T-helper 17 cell (primary cell): ENCODE measurements around the gene CREBL2. TPM values are rescaled to one million over a fixed set of nuclear protein-coding genes. Genes with fewer than 3 reads are reported as not detected.
A peak's percentile ranks its signal among the peaks of the same experiment; 100 is the strongest.
"Not testable (repeated sequence)": the region's sequence is repeated elsewhere in the genome, so short reads cannot be mapped to it uniquely, and the experiment has no call there.

Experiments
- ATAC-seq: fragments of 150-1000 bp; cut with Tn5 transposase; 2 replicates; pipeline ENCODE4 v1.10.0; 2021; ENCODE audit warnings: mild to moderate bottlenecking, moderate library complexity
- DNase-seq, 3 donors: peaks; one replicate each; pipeline versions ENCODE4 v3.0.0 to v3.0.0-alpha.2; 2020 to 2021
- H3K9me3 ChIP-seq: one replicate; pipeline ENCODE4 v1.7.0; 2013; ENCODE audit warnings: low read length, mild to moderate bottlenecking; ENCODE audit not compliant: control insufficient read depth, poor library complexity, severe bottlenecking
- H3K27ac Mint-ChIP-seq: one replicate; pipeline ENCODE4 v1.8.0; 2022; ENCODE audit warnings: mild to moderate bottlenecking, moderate library complexity, mixed read lengths
- H3K27me3 Mint-ChIP-seq: one replicate; pipeline ENCODE4 v1.8.0; 2022; ENCODE audit warnings: mixed read lengths
- H3K36me3 Mint-ChIP-seq: one replicate; pipeline ENCODE4 v1.8.0; 2022; ENCODE audit warnings: low read depth, mixed read lengths
- H3K4me1 Mint-ChIP-seq: one replicate; pipeline ENCODE4 v1.8.0; 2022; ENCODE audit warnings: mild to moderate bottlenecking, mixed read lengths
- H3K4me3 Mint-ChIP-seq: one replicate; pipeline ENCODE4 v1.8.0; 2022; ENCODE audit warnings: mild to moderate bottlenecking, moderate library complexity, mixed read lengths
- total RNA-seq, 4 donors: library from RNA in 2 of 4; stranded (reverse) in 2 of 4; gene quantifications; one replicate each; pipeline ENCODE4 v1.2.3 and lab custom pipeline; 2022 to 2026

Gene CREBL2, protein sequence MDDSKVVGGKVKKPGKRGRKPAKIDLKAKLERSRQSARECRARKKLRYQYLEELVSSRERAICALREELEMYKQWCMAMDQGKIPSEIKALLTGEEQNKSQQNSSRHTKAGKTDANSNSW
- total RNA-seq (10 to 100 TPM; 25.6 to 37.2 TPM), total RNA-seq (lab: John Stamatoyannopoulos, UW) (91.3 to 107 reads per million in 2 donors)

DNA sequence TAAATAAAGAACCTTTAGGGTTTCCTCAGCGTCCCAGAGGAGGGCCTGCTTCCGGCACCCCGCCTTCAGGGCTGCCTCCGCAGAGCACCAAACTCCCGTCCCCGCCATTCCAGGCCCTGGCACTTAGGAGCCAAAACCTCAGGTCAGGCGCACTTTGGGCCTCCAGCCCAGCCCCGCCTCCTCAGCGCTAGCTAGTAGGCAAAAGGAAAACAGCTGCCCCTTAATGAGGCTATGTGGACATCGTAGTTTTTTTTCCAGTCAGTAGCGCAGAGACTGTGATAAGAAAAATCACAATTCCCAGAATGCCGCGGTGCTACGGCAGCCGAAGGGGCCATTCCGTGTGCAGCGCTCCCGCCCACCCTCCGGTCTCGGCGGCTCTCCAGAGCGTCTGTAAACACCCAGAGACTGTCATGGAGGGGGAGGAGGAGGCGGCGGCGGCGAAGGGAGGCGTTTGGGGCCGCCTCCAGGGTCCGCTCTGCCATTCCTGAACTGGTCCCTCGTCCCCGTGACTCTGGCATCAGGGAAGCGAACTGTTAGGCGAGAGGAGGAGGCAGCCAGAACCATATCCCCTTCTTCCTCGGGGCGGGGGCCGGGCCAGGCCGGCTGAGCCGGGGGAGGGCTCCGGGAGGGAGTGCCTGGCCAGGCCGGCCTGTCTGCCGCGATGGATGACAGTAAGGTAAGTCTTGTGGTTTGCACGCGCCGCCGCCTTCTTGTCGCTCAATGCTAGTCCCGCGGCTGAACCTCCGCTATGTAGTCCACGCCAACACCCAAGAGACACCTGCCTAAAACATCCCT, at the start of gene CREBL2:
TSS of gene CREBL2 (plus strand) at position 365 of the 795 bp plus-strand sequence. CDS start at position 662, 297 bp downstream.
- Mint-ChIP-seq H3K27me3 (no peaks in the 10 kb centered on the region), H3K27ac (peak within 1 kb of the TSS; percentile 99), H3K4me1 (peaks cover 49% of the 10 kb centered on the region), H3K4me3 (peak within 1 kb of the TSS; percentile 97), H3K36me3 (peaks cover 5% of the 10 kb centered on the region)
- ATAC-seq: peak; percentile 90
- H3K9me3 ChIP-seq: no peaks in the 10 kb centered on the region
- DNase-seq: peak; percentile 73 to 77 (median 74)

DNA sequence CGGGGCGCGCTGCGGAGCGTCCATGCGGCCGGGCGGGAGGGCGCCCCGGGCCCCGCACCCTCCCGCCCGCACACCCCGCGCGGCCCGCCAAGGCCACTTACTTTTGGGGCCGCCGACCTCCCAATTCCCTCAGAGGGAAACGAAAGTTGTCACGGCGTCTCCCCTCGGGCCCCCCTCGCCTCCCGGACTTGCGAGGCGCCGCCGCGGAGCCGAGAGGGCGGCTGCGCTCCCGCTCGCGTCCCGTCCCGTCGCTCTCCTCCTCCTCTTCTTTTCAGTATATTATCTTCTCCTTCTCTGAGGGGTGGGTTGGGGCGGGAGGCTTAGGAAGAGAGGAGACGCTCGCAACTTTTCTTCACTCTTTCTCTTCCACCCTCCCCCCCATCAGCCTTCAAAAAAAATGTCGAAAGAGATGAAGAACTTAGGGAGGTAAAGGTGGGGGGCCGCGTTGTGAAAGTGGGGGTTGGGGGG, 49.6 kb upstream of the CREBL2 start:
- DNase-seq (peak; percentile 22 to 37 (median 30)), ATAC-seq (peak; percentile 0)
- peak overlapping the region; percentile 97 for H3K27ac Mint-ChIP-seq
- H3K36me3 Mint-ChIP-seq: peaks cover 12% of the 10 kb centered on the region
- no peaks in the 10 kb centered on the region for H3K9me3 ChIP-seq
- H3K27me3 Mint-ChIP-seq: no peaks in the 10 kb centered on the region
- peak overlapping the region; percentile 91 for H3K4me3 Mint-ChIP-seq
- H3K4me1 Mint-ChIP-seq: peaks cover 27% of the 10 kb centered on the region

DNA sequence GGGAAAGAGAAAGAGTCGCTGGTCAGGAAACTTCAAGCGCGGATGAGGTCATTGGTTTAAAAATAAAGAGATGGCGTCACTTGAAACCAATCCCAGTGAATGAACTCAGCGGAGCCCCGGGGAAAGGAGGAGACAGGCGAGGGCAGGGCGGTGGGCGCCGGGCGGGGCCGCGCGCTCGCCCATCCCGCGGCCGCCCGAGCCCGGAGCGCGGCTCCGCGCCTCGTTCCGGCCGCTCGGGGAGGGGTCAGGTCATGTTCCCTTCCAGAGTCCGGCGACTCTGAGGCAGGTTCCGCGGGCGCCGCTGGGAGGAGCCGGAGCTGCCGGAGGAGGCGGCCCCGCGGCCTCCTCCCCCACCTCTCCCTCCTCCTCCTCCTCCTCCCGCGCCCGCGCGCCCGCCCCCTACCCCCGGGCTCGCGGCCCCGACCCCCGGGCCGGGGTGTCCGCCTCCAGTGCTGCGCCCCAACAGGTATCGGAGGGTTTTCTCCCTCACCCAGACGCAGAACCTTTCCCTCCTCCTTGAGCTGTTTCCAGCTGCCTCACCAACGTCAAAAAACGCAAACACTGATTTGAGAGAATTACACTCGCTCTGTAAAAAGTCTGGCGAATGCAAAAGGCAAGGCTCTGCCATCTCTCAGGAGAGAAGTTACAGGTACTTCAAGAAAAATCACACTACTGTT, 49.0 kb upstream of the CREBL2 start, which contains the start of gene DUSP16:
TSS of gene DUSP16 (minus strand) at position 279 of the 677 bp plus-strand sequence. CDS start 41,765 bp downstream, outside the sequence.
- peak within 1 kb of the TSS; percentile 91 for H3K4me3 Mint-ChIP-seq
- ATAC-seq (peak; percentile 77), DNase-seq (peak; percentile 61 to 74 (median 67))
- H3K4me1 Mint-ChIP-seq: peaks cover 25% of the 10 kb centered on the region
- H3K36me3 Mint-ChIP-seq: peaks cover 14% of the 10 kb centered on the region
- no peaks in the 10 kb centered on the region for H3K9me3 ChIP-seq
- H3K27me3 Mint-ChIP-seq: no peaks in the 10 kb centered on the region
- peak within 1 kb of the TSS; percentile 97 for H3K27ac Mint-ChIP-seq

DNA sequence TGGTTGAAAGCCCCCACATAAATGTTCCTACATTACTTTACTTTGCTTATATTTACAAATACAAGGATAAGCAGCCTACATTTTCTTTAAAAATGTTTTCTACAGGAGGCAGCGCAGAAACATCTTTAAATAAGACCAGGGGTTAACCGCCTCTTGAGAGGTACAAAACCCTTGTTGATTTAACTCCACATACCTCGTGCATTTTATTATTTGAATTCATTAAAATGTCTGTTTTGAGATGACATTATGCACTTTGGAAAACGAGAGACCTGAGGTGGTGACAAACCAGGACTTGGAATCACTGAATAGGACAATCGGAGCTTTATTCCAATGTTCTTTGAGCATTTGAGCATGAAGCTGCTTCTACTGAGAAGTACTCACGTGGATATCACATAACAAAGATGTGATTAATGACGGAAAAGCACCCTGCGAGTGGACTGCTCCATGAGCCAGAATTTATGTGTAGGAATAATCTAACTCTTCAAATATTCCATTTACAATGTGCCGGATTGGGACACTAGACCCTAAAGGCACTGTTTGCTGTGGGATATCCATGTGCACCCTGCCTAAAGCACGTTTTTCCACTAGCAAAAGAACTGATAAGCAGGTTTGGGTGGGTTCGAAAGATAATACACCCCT, 48.3 kb upstream of the CREBL2 start:
- Mint-ChIP-seq H3K4me1 (peaks cover 18% of the 10 kb centered on the region), H3K36me3 (peaks cover 11% of the 10 kb centered on the region), H3K27me3 (no peaks in the 10 kb centered on the region), H3K4me3 (peak overlapping the region; percentile 89), H3K27ac (peak overlapping the region; percentile 97)
- no peaks in the 10 kb centered on the region for H3K9me3 ChIP-seq
- ATAC-seq: no peak
- no peak for DNase-seq

DNA sequence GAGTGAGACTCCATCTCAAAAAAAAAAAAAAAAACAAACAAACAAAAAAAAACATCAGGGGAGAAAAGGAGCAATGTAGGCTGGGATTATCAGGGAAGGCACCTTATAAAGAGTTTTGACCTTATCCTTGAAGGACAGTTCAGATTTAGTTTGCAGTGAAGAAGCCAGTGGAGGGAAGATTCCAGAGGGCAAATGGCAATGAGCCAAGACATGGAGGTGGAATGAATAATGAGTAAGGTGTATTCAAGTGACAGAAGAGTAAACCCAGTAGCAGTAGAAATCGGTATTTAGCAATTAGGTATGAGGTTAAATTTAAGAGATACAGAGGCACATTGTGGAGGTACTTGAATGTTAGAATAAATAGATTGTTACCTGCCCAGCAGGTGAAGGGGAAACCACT, 46.8 kb upstream of the CREBL2 start:
- peaks cover 4% of the 10 kb centered on the region for H3K36me3 Mint-ChIP-seq
- DNase-seq (no peak), ATAC-seq (no peak)
- peaks cover 8% of the 10 kb centered on the region for H3K4me1 Mint-ChIP-seq
- H3K4me3 Mint-ChIP-seq: no peak overlapping the region
- no peak overlapping the region for H3K27ac Mint-ChIP-seq
- H3K9me3 ChIP-seq: no peaks in the 10 kb centered on the region
- H3K27me3 Mint-ChIP-seq: no peaks in the 10 kb centered on the region

DNA sequence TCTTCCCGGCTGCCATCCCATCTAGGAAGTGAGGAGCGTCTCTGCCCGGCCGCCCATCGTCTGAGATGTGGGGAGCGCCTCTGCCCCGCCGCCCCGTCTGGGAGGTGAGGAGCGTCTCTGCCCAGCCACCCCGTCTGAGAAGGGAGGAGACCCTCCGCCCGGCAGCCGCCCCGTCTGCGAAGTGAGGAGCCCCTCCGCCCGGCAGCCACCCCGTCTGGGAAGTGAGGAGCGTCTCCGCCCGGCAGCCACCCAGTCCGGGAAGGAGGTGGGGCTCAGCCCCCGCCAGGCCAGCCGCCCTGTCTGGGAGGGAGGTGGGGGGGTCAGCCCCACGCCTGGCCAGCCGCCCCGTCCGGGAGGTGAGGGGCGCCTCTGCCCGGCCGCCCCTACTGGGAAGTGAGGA, 45.7 kb upstream of the CREBL2 start:
- H3K36me3 Mint-ChIP-seq, H3K4me3 Mint-ChIP-seq, H3K9me3 ChIP-seq, DNase-seq, ATAC-seq, H3K4me1 Mint-ChIP-seq, H3K27me3 Mint-ChIP-seq, H3K27ac Mint-ChIP-seq: not testable (repeated sequence)

DNA sequence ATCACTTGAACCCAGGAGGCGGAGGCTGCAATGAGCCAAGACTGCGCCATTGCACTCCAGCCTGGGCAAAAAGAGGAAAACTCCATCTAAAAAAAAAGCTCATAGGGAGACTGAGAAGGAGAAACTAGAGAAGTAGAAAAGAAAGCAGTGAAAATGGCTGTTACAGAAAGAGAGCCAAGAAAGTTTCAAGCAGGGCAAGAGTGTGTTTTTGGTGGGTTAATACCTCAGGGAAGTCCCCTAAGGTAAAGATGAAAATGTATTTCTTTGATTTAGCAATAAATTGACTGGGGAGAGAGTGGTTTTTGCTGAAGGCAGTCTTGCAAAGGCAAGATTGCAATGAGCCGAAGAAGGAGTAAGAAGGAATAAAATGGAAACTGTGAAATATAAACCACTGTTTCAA, 39.0 kb upstream of the CREBL2 start:
- DNase-seq (no peak), ATAC-seq (no peak)
- H3K4me1 Mint-ChIP-seq: peaks cover 6% of the 10 kb centered on the region
- no peak overlapping the region for H3K27ac Mint-ChIP-seq
- no peaks in the 10 kb centered on the region for H3K27me3 Mint-ChIP-seq
- H3K36me3 Mint-ChIP-seq: peaks cover 2% of the 10 kb centered on the region
- no peak overlapping the region for H3K4me3 Mint-ChIP-seq
- H3K9me3 ChIP-seq: no peaks in the 10 kb centered on the region

DNA sequence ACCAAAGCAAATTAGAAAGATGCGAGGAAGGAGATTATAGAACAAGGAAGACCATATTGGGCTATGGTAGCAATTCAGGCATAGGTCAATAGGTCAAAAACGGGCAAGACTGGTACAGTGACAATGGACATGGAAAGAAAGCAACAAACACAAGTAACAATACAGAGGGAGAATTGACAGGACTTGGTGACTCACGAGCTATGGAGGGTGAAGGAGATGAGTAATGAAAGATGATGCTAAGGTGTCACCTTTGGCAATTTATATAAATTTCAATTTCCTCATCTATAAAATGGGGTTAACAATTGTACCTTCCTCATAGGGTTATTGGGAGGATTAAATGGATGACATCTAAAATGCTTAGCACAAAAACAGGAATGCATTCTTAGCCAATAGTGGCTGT, 33.9 kb upstream of the CREBL2 start:
- H3K9me3 ChIP-seq: no peaks in the 10 kb centered on the region
- H3K27ac Mint-ChIP-seq: no peak overlapping the region
- no peak overlapping the region for H3K4me3 Mint-ChIP-seq
- H3K27me3 Mint-ChIP-seq: no peaks in the 10 kb centered on the region
- H3K4me1 Mint-ChIP-seq: peaks cover 10% of the 10 kb centered on the region
- DNase-seq (no peak), ATAC-seq (no peak)
- H3K36me3 Mint-ChIP-seq: peaks cover 2% of the 10 kb centered on the region

DNA sequence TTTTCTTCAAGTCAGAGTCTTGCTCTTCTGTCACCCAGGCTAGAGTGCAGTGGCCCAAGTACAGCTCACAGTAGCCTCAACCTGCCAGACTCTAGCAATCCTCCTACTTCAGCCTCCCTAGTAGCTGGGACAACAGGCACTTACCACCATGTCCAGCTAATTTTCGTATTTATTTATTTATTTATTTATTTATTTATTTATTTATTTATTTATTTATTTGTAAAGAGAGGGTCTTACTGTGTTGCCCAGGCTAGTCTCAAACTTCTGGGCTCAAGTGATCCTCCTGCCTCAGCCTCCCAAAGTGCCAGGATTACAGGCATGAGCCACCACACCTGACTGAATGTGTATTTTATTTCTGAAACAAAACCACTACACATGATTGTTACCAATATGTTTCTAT, 31.0 kb upstream of the CREBL2 start:
- H3K36me3 Mint-ChIP-seq, H3K27me3 Mint-ChIP-seq, H3K9me3 ChIP-seq, DNase-seq, H3K27ac Mint-ChIP-seq, ATAC-seq, H3K4me3 Mint-ChIP-seq: not testable (repeated sequence)
- H3K4me1 Mint-ChIP-seq: peaks cover 13% of the 10 kb centered on the region

DNA sequence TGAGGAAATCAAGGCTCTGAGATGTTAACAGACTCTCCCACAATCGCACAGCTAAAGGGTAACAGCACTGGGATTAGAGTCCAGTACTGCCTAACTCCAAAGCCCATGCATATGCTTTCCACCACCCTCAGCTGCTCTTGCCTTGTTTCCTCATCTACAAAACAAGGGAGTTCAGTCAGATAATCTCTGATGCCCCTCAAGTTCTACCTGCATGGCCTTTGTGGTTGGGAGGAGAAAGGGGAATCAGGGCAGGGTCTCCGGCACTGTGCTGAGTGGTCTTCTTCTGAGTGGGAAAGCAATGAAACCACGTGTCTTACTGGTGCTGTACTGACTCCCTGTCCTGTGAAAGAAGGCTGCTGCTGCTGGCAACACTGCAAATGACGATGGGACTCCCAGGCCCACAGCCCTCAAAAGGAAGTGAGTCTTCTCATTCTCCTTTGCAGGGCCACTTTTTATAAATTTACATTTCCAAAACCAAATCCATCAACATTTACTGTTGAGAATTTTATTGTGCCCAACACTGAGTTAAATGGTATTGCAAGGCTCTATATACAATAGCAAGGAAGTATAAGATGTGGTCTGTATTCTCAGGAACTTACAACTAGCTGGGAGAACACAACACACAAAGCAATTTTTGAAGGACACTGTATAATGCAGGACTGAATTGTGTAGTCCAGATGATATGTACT, 29.3 kb upstream of the CREBL2 start:
- Mint-ChIP-seq H3K27me3 (no peaks in the 10 kb centered on the region), H3K4me3 (peak overlapping the region; percentile 15), H3K36me3 (no peaks in the 10 kb centered on the region), H3K4me1 (peaks cover 11% of the 10 kb centered on the region), H3K27ac (no peak overlapping the region)
- DNase-seq (no peak), ATAC-seq (peak; percentile 33)
- H3K9me3 ChIP-seq: no peaks in the 10 kb centered on the region

DNA sequence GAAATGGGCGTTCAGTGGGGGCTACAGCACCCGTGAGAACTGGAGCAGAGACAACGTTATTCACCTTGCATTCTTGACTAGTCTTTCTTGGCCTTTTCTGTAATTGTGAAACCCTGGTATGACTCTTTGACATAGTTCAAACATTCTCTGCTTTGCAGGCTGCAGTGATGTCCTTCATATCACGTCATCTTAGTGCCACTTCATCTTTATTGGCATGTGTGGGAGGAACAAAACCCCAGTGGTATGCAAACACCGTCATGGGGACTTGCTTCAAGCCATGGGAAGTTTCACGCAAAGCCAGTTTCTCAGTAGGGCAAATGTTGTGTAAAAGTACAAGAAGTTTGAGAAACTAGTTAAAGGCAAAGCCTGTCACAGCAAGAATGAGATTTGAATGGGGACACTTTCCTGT, 28.8 kb upstream of the CREBL2 start:
- H3K9me3 ChIP-seq: no peaks in the 10 kb centered on the region
- Mint-ChIP-seq H3K4me3 (no peak overlapping the region), H3K27me3 (no peaks in the 10 kb centered on the region), H3K27ac (no peak overlapping the region), H3K36me3 (no peaks in the 10 kb centered on the region), H3K4me1 (peaks cover 11% of the 10 kb centered on the region)
- DNase-seq: no peak
- peak; percentile 41 for ATAC-seq

DNA sequence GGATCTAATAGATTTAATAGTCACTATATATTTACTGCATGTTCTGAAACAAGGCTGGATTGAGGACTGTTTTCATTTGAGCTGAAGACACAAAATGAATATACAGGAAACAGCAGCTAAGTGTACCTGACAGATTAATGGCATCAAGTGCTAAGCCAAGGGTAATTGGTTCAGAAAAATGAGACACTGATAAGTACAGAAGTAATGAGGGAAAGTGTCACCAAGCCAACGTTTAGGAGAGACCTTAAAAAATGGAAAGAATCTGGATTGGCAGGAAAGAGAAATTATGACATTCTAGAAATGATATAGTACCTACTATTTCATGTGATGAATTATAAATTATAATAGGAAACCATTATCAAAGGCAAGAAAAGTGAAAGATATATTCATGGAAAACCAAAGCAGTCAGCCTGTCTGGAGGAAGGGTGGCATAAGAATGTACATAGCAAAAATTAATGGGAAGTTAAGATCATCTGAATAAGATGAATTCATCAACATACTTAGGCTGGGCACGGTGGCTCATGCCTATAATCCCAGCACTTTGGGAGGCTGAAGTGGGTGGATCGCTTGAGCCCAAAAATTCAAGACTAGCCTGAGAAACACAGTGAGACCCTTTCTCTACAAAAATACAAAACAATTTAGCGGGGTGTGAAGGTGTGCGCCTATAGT, 28.0 kb upstream of the CREBL2 start:
- no peak for ATAC-seq
- Mint-ChIP-seq H3K4me3 (no peak overlapping the region), H3K36me3 (no peaks in the 10 kb centered on the region), H3K27ac (no peak overlapping the region), H3K27me3 (no peaks in the 10 kb centered on the region), H3K4me1 (peaks cover 11% of the 10 kb centered on the region)
- DNase-seq: no peak
- H3K9me3 ChIP-seq: no peaks in the 10 kb centered on the region
